GM19035 (cell line): ENCODE data around the gene ABCB7.
"Not testable (repeated sequence)": the region's sequence is repeated elsewhere in the genome, so short reads cannot be mapped to it uniquely, and the experiment has no call there.

Experiments
- ATAC-seq: cut with Tn5 transposase; IDR thresholded peaks from one replicate; pipeline ENCODE4 v1.9.1; 2021; ENCODE audit not compliant: unreplicated experiment

Gene ABCB7

GRCh38 chrX:75106772-75107171 is 49.3 kb downstream of the ABCB7 start:
- ATAC-seq = no peak

- ATAC-seq = no peak
These were observed 59.8 kb downstream of the ABCB7 start for GRCh38 chrX:75096331-75096730.

- no peak for ATAC-seq
These were observed 69.3 kb downstream of the ABCB7 start for GRCh38 chrX:75086731-75087195.

- ATAC-seq = no peak
These were observed 71.3 kb downstream of the ABCB7 start for GRCh38 chrX:75084757-75085156.

- no peak for ATAC-seq
These were observed 79.7 kb downstream of the ABCB7 start for GRCh38 chrX:75076429-75076828.

- ATAC-seq = no peak
These were observed 81.6 kb downstream of the ABCB7 start for GRCh38 chrX:75074475-75074874.

GRCh38 chrX:75071334-75071733 is 84.7 kb downstream of the ABCB7 start:
- no peak for ATAC-seq

- no peak for ATAC-seq
These were observed 88.2 kb downstream of the ABCB7 start for GRCh38 chrX:75067931-75068330.

- no peak for ATAC-seq
These were observed 94.4 kb downstream of the ABCB7 start for GRCh38 chrX:75061701-75062100.

- no peak for ATAC-seq
These were observed 105.0 kb downstream of the ABCB7 start for GRCh38 chrX:75051047-75051446.

- no peak for ATAC-seq
These were observed 110.7 kb downstream of the ABCB7 start for GRCh38 chrX:75045369-75045768.

- not testable (repeated sequence) for ATAC-seq
These were observed 111.9 kb downstream of the ABCB7 start for GRCh38 chrX:75044142-75044541.

- ATAC-seq = no peak
These were observed 117.2 kb downstream of the ABCB7 start for GRCh38 chrX:75038925-75039324.
